NCI-H510A treated with DMSO at 0.1 percent for 48 hours (cell line): ENCODE results near the gene HOXD11.

ENCODE experiments used
- DNase-seq: peaks from one replicate; lab custom pipeline; 2025; lab: John Stamatoyannopoulos, UW

The HOXD11 gene

DNA sequence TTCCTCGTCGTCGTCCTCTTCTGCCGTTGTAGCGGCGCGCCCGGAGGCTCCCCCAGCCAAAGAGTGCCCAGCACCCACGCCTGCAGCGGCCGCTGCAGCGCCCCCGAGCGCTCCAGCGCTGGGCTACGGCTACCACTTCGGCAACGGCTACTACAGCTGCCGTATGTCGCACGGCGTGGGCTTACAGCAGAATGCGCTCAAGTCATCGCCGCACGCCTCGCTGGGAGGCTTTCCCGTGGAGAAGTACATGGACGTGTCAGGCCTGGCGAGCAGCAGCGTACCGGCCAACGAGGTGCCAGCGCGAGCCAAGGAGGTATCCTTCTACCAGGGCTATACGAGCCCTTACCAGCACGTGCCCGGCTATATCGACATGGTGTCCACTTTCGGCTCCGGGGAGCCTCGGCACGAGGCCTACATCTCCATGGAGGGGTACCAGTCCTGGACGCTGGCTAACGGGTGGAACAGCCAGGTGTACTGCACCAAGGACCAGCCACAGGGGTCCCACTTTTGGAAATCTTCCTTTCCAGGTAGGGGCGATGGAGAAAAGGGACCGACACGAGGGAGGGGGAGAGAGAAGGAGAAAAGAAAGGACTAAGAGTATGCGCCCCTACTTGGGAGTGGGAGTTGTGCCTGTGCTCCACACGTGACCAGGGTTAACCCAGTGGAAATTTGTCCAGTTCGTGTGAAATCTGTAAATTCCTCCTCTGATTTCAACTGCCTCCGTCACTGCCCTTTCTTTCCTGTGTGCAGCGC is 13.8 kb upstream of the HOXD11 start:
- DNase-seq, result no peak

DNA sequence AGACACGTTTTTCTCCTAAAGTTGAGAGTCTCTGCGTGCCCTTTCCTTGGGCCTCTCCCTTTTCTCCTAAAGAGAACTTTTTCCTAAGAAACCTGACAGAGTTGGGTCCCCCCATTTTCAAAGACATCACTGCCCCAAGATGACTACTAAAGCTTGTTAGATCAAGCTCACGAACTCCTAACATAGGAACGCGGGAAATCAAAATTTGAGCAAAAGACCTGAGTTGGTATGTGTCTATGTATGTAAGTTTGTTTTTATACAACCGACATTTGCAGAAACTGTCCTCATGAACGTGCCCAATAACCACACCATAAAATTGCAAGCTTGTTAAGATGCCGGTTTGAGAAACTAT is 13.2 kb upstream of the HOXD11 start:
- DNase-seq, result no peak

DNA sequence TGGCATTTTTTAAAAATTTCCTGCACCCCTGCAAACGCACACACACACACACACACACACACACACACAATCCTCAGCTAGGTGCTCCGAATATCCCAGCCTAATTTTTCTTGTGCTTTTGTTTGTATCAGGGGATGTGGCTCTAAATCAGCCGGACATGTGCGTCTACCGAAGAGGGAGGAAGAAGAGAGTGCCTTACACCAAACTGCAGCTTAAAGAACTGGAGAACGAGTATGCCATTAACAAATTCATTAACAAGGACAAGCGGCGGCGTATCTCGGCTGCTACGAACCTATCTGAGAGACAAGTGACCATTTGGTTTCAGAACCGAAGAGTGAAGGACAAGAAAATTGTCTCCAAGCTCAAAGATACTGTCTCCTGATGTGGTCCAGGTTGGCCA is 12.7 kb upstream of the HOXD11 start:
- no peak for DNase-seq

DNA sequence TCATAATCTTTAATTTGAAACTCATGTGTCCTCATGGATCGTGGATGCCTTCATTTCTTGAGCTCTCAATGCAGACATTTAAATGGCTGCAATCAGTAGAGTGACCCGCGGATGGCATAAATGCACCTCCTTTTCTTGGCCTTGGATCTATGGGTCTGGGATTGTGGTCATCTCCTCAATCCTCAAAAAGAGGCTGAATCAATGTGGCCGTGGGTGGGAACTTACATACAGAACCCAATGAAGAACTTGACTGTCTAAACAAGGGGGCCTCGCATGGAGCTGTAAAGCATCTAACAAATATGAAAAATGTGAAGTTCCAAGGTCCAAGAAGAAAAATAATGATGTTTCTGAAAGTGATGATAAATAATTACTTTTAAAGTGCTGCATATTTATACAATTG is 11.7 kb upstream of the HOXD11 start:
- no peak for DNase-seq

DNA sequence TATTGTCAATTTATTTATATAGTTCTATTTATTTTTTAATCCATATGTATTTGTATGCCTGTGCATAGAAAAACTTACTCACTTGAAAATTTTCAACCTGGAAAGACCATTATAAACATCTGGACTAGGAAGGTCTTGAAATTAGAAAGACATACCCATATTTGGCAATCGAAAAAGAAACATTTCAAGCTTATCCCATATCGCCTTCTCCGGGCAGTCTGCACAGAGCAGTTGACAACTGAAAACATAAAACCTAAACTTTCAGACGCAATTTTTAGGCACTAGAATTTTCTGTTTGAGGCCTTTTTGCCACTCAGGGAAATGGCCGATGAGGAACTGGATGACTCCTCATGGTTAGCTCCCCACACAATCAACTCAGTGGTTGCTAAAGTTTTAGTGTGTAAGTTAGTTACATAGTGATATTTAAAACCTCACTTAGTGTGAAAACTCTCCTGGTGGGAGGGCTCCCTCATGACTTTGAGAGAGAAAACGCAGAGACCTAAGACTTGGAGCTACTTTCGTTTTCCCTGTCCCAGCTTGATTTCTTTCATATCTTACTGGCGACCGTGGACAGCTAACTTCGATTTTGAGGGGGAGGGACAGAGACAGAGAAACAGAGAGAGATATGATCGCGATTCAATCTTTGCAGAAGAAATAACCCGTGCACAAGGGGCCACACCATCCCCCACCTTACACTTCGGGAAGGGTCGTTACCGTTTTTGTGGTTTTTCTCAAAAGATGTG is 10.7 kb upstream of the HOXD11 start:
- DNase-seq, result no peak

DNA sequence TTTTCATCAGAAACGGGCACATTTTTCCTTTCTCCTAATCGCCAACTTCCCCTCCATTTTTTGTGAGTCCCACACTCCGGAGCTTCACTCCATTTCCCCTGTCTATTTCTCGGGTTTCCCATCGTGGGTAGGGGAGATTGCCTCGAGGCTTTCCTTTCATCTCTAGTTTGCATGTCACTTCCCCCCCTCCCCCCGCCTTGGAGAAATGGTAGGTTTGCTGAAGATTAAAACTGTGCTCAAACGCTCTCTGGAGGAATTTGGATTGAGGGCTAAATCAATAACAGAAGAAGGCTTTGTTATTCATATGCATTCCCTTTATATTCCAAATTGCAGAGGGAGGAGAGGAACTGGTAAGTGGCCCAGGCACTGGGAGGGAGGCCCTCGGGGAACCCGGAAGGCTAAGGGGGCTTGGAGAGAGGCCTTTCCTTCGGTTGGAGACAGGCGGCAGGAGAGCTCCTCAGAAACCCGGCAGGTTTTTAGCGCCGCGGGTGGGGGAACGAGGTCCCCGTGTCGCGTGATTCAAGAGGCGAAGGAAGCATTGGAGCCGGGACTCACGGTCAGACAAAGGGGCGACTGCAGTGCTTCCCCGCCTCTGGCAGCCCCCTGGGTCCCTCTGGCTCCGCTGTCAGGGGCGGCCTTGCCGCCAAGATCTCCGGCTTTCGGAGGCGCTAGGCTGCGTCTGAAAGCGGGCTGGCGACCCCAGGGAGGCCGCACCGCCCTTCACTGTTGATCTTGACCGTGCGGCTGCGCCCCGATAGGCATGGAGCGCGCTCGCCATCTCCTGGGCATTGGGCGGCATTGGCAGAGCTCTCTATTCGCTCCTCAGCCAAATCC is 9.9 kb upstream of the HOXD11 start:
- DNase-seq, result peak; percentile 87

DNA sequence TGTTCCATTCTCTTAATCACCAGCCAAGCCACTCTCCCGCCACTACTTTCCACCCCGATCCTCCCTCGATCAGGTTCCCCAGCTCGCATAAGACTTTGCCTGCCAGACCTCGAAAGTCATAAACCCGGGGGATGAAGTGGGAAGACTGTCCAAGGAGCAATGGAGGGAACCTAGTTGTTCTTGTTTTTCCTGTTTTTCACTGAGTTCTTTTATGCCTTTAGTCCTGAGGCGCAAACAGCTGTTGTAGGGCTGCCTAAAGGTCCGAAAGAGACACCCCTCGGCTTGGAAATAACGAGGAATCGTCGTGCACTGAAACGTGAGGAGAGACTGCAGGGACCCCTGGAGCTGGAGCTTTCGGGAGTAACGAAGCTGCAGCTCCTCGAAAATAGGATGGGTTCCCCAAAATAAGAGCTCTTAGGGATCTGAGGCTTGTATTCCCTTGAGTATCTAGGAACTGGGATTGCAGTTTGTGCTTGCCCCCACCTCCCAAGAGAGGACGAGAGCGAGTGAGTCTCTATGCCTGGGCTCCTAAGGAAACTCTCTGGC is 9.2 kb upstream of the HOXD11 start:
- DNase-seq, result no peak

DNA sequence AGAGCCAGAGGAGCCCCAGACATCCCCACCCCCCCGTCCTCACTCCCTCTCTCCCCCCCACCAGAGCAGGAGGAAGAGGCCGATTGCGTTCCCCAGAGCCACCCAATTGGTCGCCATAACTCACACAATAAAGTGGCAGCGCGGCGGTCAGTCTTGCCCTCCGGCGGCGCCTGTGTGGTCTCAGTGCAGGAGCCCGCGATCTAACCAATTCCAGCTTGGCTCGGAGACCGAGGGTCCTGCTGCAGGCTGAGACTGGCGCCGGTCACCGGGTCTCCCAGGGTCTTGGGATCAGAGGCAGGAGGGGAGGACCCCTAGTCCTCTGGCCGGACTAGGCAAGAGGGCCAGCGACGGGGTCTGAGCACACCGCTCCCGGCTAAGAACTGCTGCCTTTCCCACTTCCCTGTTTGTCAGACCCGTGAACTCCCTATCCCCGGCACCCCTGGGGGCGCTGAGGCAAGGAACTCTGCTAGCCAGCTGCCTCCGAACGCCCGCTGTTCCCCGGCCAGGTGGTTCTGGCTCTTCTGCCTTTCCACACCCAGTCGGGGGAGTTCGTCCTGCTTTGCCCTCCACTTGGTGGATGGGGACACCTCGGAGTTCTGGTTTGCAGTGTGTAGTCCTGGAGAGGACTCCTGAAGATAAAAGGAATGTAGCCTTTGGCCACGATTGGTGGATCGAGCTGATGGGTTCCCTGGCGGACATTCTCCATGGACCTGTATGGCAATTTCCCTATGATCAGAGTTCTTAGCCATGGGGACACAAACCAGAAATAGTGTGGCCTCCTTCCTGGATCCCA is 8.5 kb upstream of the HOXD11 start:
- DNase-seq, result no peak

DNA sequence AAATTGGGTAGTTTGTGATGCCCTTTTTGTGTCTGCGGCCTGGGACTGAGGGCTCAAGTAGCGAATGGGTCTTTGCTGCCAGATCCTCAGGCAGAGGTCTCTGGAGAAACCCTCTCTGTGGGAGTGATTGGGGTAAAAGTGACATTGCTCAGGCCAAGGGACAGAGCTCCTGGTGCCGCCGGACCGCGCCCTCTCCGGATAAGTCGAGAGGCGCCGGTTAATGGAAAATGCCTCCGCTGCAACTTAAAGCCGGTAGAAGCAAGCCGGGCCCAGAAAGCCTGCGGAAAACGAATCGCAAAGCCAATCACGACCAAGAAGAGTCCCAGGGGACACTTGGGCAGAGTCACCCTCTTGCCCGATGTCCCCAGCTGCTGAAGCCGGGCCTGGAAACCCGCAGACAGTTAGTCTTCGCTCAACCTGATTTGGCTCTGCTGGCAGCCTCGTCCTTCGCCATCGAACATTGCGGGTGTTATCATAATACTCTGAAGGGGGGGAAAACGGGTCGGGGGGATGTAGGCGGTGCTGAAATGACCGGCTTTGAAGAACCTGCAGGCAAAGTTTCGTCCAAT is 7.8 kb upstream of the HOXD11 start:
- DNase-seq, result no peak

DNA sequence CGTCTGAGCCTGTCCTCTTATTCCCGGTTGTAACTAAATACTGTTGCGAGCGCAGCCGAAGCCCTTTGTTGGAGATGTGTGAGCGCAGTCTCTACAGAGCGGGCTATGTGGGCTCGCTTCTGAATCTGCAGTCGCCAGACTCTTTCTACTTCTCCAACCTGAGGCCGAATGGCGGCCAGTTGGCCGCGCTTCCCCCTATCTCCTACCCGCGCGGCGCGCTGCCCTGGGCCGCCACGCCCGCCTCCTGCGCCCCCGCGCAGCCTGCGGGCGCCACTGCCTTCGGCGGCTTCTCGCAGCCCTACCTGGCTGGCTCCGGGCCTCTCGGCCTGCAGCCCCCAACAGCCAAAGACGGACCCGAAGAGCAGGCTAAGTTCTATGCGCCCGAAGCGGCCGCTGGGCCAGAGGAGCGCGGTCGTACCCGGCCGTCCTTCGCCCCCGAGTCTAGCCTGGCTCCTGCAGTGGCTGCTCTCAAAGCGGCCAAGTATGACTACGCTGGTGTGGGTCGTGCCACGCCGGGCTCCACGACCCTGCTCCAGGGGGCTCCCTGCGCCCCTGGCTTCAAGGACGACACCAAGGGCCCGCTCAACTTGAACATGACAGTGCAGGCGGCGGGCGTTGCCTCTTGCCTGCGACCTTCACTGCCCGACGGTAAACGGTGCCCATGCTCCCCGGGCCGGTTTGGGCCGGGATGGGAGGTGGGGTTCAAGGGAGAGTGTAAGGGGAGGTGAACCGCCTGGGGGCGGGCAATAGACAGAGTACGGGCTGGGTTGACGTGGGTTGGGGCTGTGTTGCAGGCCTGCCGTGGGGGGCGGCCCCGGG is 7.1 kb upstream of the HOXD11 start, which contains the start of gene HOXD12:
Gene HOXD12 (plus strand): TSS at position 68 of the 819 bp plus-strand sequence. CDS start 7 bp downstream, at position 75.
- DNase-seq, result no peak

DNA sequence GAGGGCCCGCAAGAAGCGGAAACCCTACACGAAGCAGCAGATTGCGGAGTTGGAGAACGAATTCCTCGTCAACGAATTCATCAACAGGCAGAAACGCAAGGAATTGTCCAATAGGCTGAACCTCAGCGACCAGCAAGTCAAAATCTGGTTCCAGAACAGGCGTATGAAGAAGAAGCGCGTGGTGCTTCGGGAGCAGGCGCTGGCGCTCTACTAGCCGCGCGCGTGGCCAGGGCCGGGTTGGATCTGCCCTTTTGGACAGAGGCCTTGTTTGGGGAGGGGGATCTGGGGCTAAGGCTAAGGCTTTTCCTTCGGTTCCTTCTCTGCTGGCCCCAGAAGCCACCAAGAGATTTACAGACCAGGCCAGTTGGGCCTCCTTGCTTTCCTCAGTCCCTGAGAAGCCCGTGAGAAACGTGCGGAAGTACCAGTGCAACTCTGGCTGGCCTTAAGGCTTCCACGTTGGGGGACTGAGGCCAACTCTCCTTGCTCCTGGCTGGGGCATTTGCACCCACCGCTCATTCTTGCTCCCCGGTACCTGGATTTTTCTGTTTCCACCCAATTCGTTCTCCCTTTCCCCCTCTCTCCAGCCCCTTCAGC is 6.4 kb upstream of the HOXD11 start:
- no peak for DNase-seq

DNA sequence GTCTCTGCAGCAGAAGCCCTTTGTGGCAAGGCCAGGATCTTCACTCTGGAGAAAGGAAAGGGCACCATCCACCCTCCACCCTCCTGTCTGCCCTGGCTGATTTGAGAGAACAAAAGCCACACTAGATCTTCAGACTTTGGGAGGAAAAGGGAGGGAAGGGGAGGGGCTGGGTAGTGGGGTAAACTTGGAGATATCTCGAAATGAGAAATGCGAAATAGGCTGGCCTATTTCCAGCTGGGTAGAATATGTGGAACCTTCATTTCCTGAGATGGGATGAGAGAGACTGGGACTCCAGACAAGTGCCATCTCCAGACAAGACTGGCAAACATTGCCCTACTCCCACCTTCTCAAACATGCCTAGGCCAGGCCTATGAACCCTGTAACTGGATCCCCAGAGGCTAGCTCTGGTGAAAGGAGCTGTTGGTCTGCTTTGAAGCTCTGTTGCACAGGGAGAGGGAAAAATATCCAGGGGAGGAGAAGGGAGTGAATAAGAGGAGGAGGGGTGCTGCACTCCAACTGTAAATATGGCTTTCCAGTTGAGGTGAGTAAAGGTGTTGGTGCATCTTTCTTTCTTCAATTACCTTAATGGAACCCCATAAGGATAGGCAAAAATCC is 5.8 kb upstream of the HOXD11 start:
- DNase-seq, result no peak

DNA sequence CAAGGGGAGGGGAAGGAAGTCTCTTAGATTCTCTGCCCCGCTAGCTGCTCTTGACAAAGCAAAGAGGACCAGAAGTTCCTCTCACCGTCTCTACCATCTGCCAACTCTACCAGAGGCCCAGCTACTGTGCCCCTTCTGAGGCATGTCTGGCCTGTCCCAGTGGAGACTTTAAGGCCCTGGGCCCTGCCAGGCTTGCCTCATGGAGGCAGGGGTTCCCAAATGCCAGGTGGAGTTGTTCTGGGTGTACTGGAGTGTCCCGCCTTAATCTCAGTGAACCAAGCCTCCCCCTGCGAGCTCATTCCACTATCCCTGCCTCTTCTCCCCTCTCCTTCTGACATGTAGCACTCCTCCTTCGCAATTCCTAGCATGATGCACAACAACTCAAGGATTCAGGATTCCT is 5.2 kb upstream of the HOXD11 start:
- DNase-seq, result no peak

DNA sequence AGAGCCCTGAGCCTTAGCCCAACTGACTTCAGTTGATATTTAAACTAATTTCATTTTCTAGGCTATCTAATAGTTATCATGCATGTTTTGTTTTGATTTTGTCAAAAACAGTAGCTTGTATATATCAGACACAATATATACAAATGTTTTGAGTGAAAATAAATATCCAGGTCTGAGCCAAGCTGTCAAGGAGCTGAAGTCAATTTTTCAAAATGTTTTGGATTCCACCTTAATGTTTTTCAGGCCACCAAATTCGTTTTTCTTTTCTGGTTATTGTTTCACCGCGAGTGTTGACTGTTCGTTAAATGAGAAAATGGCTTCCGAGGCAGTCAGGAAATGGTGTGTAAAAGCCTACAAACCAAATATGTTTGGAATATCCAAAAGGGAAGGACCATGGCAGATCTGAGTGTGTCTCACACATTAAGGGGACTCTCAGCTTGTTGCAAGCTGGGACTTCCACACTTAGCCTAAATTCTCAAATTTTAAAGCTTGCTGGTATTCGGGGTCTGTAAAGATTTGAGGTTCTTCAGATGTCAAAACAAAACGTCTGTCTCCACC is 4.7 kb upstream of the HOXD11 start:
- no peak for DNase-seq

DNA sequence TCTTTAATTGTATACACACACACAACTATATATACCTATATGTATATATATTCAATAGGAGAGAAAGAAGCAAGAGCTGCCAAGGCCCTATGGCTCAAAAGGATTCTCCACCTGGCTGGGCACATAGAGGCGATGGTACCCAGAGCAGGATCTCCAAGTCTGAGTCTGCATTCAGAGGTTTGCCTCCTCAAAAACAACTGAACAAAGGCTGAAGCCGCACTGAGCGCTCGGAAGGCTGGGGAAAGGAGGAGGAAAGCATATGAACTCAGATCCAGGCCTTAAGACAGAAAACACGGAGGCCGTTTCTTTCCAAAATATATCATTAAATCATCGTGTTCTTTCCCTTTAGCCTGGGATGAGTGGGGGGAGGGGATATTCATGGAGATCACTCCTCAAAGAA is 3.9 kb upstream of the HOXD11 start:
- DNase-seq, result no peak

DNA sequence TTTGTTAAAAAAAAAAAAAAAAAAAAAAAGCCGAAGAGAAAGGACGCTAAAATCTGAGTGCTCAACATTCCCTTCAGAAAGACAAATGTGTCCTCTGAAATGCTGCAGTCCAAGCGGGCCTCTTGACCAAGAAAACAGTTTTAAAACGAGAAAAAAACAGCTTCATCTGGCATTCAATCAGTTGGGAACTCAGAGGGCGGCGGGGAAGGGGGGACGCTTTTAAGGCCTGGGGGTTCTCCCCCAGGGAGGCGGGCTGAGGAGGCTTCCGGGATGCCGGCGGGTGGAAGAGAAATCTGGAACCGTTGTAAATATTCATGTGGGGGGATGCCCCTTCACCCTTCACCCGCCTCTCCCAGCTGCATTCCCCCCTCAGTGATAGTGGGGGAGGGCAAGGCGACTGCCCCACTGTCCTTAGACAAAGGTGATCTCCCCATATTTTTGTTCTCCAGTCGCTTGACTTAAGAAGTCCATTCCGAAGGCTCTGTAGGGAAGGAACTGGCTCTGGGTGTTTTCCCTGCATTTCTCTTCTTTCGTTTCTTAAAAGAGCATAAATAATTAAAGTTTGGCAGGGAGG is 3.3 kb upstream of the HOXD11 start:
- DNase-seq, result no peak

DNA sequence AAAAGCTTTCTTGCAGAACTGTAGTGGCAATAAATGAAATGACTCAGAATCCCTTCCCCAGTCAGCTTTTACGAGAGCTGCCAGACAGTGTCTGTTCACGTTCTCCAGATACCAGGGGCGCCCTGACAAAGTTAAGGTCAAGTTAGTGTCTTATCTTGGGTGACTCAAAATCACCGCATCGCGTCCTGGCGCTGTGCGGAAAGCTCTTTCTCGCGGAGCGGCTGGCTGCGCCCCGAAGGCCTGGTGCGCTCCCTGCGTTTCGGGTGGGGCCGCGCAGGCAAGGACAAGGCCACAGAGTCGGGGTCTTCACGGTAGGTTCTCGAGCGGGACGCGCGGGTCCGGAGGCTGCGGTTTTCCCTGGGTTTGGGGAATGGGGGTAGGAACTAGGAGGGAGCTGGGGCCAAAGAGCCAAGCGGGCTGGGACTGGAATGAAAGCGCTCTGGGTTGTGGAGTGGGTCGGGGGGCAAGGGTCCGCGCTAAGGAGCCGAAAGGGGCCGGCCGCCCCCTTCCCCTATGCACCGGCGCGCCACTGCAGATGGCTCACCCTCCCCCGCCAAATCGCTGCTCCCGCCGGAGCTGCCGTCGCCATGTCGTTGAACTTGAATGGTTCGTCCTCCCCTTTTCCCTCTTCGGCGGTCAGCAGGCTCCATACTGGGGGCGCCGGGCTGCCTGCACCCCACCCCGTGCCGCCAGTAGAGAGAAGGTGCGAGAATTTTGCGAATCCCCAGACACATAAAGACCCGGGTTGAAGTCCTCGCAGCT is 2.6 kb upstream of the HOXD11 start:
- DNase-seq, result no peak

DNA sequence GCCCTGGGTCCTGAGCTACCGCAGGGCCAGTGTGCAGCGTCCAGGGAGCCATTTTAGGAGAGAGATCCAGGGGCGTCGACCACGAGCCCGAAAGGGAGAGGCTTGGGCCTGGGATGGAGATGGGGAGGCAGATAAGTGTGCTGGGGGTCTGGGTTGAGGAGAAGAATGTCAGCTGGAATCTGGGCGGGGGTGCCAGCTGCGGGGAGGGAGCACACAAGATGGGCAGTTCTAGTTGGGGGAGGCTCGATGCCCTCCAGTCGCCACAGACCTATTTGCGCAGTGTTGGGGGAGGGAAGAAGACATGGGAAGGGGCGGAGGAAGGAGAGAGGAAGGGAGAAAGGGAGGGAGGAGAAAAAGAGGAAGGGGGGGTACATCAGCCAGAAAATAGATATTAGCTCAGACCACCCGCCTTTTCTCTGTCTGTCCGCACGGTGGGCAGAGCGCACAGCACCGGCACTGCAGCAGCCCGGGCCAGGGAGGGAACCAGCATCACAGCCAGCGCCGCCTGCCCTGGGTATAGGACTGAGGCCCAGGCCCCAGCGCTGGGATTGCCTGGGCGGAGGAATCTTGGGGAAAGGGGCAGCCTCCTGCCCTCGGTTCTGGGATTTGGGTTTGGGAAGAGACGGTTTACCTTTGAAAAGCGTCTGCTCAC is 1.9 kb upstream of the HOXD11 start:
- DNase-seq, result no peak
